Amygdala (tissue), 56 donors: ENCODE data around the gene SMG6.

Source experiments
- DNase-seq, 56 donors: peaks; one replicate each; lab custom pipeline; 2025; lab: John Stamatoyannopoulos, UW

Gene SMG6

DNA sequence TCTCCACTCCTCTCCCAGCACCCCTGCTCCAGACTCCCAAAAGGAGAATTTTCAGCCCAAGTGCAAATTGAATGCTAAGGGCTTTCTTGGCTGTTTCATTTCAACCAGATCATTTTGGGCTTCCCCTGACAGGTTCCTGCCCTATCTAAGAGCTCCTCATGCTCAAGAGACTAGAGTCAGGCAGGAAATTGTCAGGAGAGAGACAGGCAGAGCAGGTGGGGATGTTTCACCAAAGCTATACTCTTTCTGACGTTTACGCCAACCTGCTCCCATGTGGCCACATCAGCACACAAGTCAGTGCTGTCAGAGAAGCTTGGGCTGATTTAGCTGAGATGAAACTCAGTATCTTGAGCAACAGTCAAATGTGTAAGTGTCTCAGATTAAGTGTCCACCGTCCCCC is 217.3 kb downstream of the SMG6 start:
- DNase-seq = no peak

- DNase-seq = no peak
Observed at GRCh38 chr17:2085648-2085949, 218.0 kb downstream of the SMG6 start.

- no peak for DNase-seq
Observed at GRCh38 chr17:2084766-2085647, 218.6 kb downstream of the SMG6 start.

- DNase-seq = no peak
Observed at GRCh38 chr17:2084036-2084765, 219.4 kb downstream of the SMG6 start.

DNA sequence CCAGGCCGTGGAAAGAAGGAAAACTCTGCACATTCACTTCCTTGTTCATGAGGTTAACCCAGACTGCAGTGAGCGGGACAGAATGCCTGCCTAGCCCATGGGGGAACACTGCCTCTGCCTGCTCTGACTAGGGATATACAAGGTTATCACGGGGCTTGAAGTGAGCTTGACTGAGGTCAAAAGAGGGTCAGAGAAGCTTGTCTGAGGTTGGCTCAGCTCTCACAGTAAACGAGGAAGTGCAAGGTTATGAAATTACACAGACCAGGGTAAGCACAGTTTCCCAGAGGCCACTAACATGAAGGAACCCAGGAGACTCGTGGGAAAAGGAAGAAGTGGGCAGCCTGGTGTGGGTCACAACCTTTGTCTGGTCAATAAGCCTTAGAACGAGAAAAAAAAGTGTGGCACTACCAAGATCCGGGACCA is 220.0 kb downstream of the SMG6 start:
- DNase-seq = peak in 11 of 56 donors; percentile 9 to 53 (median 27)

DNA sequence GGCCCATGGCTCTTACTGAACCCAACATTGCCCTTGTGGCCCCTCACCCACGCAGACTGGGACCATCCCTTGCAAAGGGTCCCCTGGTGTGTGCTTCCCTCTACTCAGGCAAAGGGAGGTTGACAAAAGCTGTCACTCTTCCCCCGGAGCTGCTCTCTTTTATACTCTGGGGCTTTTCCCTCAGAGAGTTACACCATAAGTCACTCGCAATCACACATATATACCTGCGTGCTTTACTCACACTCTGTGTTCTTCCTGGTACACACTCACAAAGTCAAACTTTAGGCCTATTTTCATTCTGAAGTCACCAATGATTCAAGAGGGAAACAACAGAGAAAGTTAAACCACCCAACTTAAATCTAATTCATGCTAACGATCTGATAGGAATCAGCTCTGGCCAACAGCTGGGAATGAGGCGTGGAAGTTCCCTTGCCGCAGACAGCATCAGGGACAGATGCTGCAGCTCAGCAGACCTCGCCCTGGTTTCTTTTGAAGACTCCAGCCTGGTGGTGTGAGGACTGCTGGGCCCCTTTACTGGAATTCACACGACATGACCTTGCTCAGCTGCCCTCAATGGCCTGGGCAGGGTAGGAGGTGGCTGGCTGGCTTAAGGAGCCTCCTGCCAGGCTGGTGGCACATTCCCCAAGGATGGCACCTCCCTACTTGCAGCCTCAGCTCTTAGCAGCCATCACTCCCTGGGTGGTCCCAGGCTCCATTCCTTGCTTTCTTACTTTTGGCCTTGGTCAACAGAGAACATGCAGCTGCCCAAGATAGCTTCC is 221.4 kb downstream of the SMG6 start:
- no peak for DNase-seq

DNA sequence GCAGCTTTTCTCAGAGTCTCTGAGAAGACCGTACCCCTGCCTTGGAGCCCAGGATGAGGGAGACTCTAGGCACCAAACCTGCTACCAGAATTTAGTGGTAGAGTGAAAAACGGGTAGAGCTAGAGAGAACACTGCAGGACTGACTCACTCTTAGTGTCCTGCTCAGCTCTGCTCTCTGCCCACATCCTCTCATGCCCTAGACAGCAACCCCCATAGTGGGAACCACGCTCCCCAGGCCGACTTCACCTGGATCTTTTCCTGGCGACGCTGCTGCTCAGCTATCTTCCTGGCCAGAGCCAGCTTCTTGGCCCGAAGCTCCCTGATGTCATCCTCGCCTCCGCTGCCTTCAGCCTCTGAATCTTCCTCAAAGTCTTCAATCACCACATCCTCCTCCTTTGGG is 222.0 kb downstream of the SMG6 start:
- DNase-seq = no peak

- no peak for DNase-seq
Observed at GRCh38 chr17:2077040-2077439, 226.5 kb downstream of the SMG6 start.

GRCh38 chr17:2076087-2076984 is 227.2 kb downstream of the SMG6 start:
- DNase-seq = no peak

DNA sequence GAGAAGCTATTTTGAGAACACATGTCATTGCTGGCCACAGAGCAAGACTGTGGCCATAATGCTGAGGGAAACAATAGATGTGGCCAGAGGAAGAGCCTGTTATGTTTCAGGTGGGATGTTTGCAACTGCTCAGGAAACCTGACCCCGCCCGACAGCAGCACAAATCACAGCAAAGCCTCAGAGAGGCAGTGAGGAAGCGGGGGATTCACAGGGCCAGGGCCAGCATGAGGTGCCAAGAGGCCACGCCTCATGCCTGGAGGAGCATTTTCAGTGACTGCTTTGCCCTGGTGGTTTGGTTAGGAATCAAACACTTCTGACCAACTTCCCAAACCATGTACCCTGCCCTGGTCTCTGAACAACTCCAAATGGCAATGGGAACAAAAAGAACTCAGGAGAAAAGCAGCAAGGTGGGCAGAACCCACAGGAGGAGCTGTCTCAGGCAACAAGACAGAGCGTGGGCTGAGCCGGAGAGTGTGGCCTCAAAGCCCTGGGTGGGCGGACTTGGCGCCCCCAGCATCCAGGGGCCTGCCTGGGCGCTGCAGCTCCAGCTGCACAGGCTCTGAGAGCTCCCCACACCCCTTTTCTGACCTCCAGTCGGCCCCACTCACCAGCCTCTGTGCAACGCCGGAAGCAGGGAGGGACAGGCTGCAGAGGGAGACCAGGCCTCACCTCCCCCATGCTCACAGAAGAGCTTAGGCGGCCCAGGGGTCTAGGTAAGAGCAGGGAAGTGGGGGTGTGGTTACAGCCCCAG is 228.1 kb downstream of the SMG6 start:
- no peak for DNase-seq

GRCh38 chr17:2074919-2075318 is 228.7 kb downstream of the SMG6 start:
- no peak for DNase-seq

- no peak for DNase-seq
Observed at GRCh38 chr17:2071455-2072281, 231.9 kb downstream of the SMG6 start.

DNA sequence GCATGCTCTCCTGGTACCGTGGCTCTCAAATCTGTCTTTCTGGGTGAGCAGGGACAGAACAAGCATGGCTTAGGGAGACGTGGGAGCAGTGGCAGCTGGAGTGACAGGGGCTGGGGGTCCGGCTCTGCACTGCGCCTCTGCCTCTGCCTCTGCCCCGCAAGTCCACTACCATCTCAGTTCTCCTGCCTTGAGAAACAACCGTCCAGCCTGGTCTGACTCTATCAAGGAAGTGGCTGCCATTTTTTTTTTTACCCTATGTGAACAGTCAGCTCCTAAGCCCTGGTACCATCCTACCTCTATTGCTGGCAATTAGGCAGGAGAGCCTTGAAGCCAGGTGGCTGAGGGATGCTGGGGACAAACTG is 232.6 kb downstream of the SMG6 start:
- DNase-seq = no peak

- no peak for DNase-seq
Observed at GRCh38 chr17:2070241-2071023, 233.2 kb downstream of the SMG6 start.

DNA sequence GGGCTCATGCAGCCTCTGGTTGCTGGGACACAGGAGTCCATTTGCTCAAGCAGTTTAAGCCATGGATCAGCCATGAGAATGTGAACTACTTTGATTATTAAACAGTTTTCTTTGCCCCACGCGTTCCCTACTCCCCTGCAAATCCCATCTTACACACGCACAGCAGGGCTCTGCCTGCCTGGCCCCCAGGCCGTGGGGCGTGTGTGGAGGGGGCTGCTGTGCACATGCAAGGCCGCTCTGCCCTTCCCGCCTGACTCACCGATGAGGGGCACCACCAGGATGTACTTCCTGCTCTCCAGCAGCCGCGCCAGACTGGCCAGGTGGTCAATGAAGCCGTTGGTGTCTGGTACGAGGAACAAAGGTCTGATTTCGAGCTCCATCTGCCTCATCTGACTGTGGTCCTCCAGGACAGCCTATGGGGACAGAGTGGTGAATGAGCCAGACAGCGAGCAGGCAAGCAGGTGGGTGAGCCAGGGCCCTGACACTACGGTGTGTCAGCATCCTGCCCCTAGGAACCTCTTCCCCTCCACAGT is 235.0 kb downstream of the SMG6 start:
- no peak for DNase-seq

DNA sequence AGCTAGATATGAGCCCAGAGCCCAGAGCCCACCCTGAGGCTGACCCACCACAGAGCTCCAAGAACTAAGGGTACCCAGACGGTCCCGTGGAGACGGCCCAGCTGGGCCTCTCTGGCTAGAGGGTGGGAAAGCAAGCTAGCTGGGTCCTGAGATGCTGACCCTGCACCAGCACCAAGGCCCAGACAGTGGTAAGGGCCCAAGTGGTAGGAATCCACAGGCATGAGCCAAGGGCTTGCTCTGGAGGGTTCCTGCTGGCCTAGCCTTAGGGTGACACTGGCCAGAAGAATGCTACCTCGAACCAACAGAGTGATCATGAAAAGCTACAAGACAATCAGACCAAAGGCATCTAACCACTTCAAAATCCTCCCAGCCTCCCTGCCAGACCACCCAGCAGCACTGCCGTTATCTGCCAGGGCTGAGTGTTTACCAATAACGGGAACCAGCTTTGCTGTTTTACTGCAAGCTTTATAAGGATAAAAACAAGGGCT is 235.5 kb downstream of the SMG6 start:
- DNase-seq = no peak

DNA sequence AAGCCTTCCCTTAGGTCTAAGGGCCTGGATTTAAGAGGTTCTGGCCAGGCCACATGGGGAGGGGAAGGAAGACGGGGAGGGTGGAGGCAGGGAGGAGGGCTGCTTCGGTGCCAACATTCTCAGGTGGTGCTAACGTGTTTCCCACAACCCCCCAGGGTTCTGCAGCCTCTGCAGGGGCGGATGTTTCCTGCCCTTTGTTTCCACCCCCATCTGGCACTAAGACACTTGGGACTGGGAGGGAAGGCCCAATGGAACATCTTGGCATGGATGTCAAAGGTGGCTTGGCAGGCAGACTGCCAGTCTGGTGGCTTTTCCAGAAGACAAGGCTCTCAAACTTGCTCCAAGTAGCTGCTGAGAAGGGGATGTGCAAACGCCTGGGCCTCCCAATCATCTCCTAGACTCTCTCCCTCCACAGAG is 236.0 kb downstream of the SMG6 start:
- no peak for DNase-seq
